22Rv1 (cell line): Measurements from ENCODE around the gene LAMA2.

Source experiments
- CTCF ChIP-seq: fragments of 450-650 bp; IDR thresholded peaks from 2 replicates; pipeline ENCODE4 v1.5.1; 2017; ENCODE audit warnings: mild to moderate bottlenecking
- ZFX ChIP-seq: fragments of 450-650 bp; IDR thresholded peaks from 2 replicates; pipeline ENCODE4 v1.6.1; 2017; ENCODE audit warnings: antibody characterized with exemption, borderline replicate concordance

DNA sequence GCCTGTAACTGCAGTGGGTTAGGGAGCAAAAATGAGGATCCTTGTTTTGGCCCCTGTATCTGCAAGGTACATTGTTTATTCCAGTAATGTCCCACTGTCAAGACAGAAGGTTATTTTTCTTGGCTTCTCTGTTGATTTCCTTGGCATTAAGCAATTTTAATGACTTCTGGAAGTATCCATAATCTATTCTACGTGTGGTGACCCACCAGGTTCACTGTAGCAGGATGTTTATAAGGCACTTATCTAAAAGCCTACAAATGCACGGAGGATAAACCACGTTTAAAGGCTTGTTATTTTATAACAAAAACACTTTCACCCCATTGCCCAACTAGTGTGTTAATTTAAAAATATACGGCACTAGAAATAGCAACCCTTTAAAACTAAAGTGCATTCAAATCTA lies 294.9 kb downstream of the LAMA2 start:
- TF ChIP-seq CTCF (no peak), ZFX (no peak)
